ENCODE data around the gene DPEP3. TPM values are rescaled to one million over a fixed set of nuclear protein-coding genes. Genes with fewer than 3 reads are reported as not detected.
"Not testable (repeated sequence)": the region's sequence is repeated elsewhere in the genome, so short reads cannot be mapped to it uniquely, and the experiment has no call there.

DPEP3 gene
- total RNA-seq, 1 experiment from 2014 or later, result 1.6 TPM

GRCh38 chr16:68000450-68000849, 20.2 kb upstream of the DPEP3 start (continued):
- TF ChIP-seq ZSCAN18 (CRISPR knock-in tag; IDR thresholded peaks at IDR 0.05), result no peak

DNA sequence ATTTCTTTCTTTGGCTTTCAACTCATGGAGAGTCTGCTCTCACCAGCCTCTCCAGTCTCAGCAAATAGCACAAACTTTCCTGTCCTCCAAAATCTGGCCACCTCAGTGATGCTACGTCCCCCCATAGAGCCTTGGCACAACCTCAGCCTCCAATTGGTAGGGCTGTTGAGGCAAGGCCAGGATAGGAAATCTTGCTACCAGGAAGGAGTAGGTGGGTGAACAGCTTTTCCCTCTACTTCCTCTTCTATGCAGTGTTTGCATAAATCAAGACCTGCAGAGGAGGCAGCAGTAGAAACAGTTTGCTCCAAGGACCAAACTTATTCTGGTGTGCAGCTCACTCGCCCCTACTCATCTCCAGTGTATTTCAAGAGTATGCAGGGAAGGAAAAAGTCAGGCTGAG, 19.7 kb upstream of the DPEP3 start:
- Mint-ChIP-seq H3K36me3 (no peaks in the 10 kb centered on the region), H3K4me3 (no peak overlapping the region), H3K27me3 (ENCODE audit: low read depth) (no peaks in the 10 kb centered on the region), H3K27ac (no peak overlapping the region), H3K9me3 (peaks cover 4% of the 10 kb centered on the region), H3K4me1 (no peaks in the 10 kb centered on the region)
- ATAC-seq (no peak), DNase-seq (ENCODE audit: low spot score) (no peak)
- TF ChIP-seq JUN (CRISPR knock-in tag; IDR thresholded peaks at IDR 0.05) (no peak), HMGA2 (CRISPR knock-in tag; IDR thresholded peaks at IDR 0.05) (no peak), USF1 (CRISPR knock-in tag; IDR thresholded peaks at IDR 0.05) (no peak), ZNF281 (CRISPR knock-in tag; IDR thresholded peaks at IDR 0.05) (no peak), AFF4 (CRISPR knock-in tag; IDR thresholded peaks at IDR 0.05; ENCODE audit: borderline replicate concordance) (no peak), NR1H2 (CRISPR knock-in tag; IDR thresholded peaks at IDR 0.05) (no peak), KAT7 (CRISPR knock-in tag; IDR thresholded peaks at IDR 0.05; ENCODE audit: borderline replicate concordance) (no peak), MLX (CRISPR knock-in tag; IDR thresholded peaks at IDR 0.05) (no peak), EMX1 (CRISPR knock-in tag; IDR thresholded peaks at IDR 0.05) (no peak), NFYB (CRISPR knock-in tag; conservative IDR thresholded peaks at IDR 0.05; ENCODE audit: low read depth) (no peak), GTF2I (CRISPR knock-in tag; conservative IDR thresholded peaks at IDR 0.05) (no peak)
- TF ChIP-seq, protein P1, sequence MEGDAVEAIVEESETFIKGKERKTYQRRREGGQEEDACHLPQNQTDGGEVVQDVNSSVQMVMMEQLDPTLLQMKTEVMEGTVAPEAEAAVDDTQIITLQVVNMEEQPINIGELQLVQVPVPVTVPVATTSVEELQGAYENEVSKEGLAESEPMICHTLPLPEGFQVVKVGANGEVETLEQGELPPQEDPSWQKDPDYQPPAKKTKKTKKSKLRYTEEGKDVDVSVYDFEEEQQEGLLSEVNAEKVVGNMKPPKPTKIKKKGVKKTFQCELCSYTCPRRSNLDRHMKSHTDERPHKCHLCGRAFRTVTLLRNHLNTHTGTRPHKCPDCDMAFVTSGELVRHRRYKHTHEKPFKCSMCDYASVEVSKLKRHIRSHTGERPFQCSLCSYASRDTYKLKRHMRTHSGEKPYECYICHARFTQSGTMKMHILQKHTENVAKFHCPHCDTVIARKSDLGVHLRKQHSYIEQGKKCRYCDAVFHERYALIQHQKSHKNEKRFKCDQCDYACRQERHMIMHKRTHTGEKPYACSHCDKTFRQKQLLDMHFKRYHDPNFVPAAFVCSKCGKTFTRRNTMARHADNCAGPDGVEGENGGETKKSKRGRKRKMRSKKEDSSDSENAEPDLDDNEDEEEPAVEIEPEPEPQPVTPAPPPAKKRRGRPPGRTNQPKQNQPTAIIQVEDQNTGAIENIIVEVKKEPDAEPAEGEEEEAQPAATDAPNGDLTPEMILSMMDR (IDR thresholded peaks at IDR 0.05), result no peak
- TF ChIP-seq, protein P2, sequence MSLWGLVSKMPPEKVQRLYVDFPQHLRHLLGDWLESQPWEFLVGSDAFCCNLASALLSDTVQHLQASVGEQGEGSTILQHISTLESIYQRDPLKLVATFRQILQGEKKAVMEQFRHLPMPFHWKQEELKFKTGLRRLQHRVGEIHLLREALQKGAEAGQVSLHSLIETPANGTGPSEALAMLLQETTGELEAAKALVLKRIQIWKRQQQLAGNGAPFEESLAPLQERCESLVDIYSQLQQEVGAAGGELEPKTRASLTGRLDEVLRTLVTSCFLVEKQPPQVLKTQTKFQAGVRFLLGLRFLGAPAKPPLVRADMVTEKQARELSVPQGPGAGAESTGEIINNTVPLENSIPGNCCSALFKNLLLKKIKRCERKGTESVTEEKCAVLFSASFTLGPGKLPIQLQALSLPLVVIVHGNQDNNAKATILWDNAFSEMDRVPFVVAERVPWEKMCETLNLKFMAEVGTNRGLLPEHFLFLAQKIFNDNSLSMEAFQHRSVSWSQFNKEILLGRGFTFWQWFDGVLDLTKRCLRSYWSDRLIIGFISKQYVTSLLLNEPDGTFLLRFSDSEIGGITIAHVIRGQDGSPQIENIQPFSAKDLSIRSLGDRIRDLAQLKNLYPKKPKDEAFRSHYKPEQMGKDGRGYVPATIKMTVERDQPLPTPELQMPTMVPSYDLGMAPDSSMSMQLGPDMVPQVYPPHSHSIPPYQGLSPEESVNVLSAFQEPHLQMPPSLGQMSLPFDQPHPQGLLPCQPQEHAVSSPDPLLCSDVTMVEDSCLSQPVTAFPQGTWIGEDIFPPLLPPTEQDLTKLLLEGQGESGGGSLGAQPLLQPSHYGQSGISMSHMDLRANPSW (CRISPR knock-in tag; conservative IDR thresholded peaks at IDR 0.05; ENCODE audit: low read depth), result no peak
- TF ChIP-seq, protein P3, sequence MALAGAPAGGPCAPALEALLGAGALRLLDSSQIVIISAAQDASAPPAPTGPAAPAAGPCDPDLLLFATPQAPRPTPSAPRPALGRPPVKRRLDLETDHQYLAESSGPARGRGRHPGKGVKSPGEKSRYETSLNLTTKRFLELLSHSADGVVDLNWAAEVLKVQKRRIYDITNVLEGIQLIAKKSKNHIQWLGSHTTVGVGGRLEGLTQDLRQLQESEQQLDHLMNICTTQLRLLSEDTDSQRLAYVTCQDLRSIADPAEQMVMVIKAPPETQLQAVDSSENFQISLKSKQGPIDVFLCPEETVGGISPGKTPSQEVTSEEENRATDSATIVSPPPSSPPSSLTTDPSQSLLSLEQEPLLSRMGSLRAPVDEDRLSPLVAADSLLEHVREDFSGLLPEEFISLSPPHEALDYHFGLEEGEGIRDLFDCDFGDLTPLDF (CRISPR knock-in tag; IDR thresholded peaks at IDR 0.05), result no peak
- ChIA-PET CTCF (no interaction called here), POLR2A (no interaction called here)

DNA sequence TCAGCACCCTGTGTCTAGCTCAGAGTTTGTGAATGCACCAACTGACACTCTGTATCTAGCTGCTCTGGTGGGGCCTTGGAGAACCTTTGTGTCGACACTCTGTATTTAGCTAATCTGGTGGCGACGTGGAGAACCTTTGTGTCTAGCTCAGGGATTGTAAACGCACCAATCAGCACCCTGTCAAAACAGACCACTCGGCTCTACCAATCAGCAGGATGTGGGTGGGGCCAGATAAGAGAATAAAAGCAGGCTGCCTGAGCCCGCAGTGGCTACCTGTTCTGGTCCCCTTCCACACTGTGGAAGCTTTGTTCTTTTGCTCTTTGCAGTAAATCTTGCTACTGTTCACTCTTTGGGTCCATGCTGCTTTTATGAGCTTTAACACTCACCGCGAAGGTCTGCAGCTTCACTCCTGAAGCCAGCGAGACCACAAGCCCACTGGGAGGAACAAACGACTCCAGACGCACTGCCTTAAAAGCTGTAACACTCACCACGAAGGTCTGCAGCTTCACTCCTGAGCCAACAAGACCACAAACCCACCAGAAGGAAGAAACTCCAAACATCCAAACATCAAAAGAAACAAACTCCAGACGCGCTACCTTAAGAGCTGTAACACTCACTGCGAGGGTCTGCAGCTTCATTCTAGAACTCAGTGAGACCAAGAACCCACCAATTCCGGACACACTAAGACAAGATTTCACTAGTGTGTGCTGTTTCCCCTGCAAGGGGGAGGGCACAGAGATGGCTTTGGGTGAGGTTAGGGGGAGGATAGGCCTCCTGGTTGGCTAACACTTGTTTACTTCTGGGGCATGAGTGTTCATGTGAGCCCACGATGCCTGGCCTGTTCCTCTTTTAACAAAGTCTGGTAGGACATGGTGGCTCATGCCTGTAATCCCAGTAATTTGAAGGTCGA, 18.7 kb upstream of the DPEP3 start, which contains the start of gene DPEP2:
Gene DPEP2 (minus strand): TSS at position 706 of the 910 bp plus-strand sequence. CDS start 6,272 bp downstream, outside the sequence.
- CTCF ChIA-PET, result interaction anchor here (1.3 to 1.4 kb wide), 2 partner anchors 18 to 42 kb away, joined by 3 to 8 read pairs; no protein-coding TSS in a partner anchor
- H3K4me1 Mint-ChIP-seq; H3K9me3 Mint-ChIP-seq; DNase-seq (ENCODE audit: low spot score); H3K4me3 Mint-ChIP-seq; H3K36me3 Mint-ChIP-seq; POLR2A ChIA-PET; H3K27ac Mint-ChIP-seq; H3K27me3 Mint-ChIP-seq (ENCODE audit: low read depth); ATAC-seq: not testable (repeated sequence)

Measured in WTC11 (cell line).